ENCODE data around the gene EIF4B.
A peak's percentile ranks its signal among the peaks of the same experiment; 100 is the strongest.

EIF4B gene

DNA sequence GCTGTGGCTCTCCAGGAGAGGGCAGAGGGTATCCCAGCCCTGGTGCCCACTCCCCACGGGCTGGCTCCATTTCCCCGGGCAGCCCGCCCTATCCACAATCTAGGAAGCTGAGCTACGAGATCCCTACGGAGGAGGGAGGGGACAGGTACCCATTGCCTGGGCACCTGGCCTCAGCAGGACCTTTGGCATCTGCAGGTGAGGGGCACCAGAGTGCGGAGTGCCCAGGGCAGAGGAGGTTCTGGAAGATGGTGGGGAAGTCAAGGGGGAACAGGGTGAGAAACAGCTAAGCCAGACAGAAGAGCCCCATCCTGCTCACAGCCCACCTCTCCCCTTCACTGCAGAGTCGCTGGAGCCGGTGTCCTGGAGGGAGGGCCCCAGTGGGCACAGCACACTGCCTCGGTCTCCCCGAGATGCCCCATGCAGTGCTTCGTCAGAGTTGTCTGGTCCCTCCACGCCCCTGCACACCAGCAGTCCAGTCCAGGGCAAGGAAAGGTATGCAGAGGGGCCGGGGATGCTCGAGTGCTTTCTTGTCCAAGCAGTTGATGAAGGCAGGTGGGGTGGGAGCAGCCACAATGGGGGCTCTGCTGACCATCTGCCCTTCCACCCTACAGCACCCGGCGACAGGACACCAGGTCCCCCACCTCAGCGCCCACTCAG, 53.9 kb downstream of the EIF4B start:
- DNase-seq: no peak

DNA sequence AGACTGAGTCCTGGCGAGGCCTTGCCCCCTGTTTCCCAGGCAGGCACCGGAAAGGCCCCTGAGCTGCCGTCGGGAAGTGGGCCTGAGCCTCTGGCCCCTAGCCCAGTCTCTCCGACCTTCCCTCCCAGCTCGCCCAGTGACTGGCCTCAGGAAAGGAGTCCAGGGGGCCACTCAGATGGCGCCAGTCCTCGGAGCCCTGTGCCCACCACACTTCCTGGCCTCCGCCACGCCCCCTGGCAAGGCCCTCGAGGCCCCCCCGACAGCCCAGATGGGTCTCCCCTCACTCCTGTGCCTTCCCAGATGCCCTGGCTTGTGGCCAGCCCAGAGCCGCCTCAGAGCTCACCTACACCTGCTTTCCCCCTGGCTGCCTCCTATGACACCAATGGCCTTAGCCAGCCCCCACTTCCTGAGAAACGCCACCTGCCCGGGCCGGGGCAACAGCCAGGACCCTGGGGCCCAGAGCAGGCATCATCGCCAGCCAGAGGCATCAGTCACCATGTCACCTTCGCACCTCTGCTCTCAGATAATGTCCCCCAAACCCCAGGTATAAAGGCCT, 54.5 kb downstream of the EIF4B start:
- no peak for DNase-seq

DNA sequence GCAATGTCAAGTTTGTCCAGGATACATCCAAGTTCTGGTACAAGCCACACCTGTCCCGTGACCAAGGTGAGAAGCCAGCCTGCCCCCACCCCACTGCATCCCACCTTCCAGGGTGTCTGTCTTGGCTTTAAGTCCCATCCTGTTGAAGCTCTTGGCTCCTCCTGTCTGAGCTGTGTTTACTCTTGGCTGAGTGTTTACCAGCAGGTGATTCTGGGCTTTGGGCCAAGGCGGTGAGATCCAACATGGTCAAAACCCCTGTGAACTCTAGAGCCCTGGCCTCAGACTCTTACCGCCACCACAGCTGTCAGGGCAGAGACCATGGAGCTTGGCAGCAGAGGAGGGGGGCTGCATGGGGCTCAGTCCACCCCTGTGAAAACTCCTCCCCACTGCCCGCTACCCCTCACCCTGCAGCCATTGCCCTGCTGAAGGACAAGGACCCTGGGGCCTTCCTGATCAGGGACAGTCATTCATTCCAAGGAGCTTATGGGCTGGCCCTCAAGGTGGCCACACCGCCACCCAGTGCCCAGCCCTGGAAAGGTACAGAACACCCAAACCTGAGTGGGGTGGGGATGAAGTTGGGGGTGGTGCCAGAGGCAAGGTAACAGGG, 55.3 kb downstream of the EIF4B start:
- DNase-seq: no peak

DNA sequence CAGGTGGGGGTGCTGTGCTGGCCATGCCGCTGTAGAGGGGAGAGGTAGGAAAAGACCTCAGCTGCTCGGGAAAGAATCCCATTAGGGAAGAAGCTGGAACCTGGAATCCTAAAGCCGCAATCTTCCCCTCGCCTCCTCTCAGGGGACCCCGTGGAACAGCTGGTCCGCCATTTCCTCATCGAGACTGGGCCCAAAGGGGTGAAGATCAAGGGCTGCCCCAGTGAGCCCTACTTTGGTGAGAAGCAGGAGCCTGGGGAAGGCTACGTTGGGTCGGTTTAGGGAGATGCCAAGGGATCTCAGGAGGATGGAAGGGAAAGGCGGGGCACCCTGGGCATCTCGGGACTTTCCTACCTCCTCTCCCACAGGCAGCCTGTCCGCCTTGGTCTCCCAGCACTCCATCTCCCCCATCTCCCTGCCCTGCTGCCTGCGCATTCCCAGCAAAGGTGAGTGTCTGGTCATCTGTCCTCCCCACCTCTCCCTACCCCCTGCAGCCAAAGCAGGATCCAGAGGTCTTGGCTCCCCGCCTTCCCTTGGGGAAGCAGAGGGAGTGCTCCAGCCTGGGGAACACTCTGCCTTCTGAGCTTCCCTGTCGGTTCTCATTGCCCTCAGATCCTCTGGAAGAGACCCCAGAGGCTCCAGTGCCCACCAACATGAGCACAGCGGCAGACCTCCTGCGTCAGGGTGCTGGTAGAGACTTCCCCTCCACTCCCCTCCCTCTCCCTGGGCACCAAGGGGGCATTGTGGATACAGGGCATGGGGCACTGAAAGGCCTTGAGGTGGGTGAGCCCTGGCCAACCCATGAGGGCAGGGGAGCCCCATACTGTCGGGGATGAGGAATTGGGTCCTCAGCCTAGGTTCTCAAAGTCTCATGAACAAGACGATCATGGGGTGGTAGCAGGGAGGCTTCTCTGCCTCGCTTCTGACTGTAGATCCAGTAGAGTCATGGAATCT, 56.0 kb downstream of the EIF4B start:
- DNase-seq: no peak

DNA sequence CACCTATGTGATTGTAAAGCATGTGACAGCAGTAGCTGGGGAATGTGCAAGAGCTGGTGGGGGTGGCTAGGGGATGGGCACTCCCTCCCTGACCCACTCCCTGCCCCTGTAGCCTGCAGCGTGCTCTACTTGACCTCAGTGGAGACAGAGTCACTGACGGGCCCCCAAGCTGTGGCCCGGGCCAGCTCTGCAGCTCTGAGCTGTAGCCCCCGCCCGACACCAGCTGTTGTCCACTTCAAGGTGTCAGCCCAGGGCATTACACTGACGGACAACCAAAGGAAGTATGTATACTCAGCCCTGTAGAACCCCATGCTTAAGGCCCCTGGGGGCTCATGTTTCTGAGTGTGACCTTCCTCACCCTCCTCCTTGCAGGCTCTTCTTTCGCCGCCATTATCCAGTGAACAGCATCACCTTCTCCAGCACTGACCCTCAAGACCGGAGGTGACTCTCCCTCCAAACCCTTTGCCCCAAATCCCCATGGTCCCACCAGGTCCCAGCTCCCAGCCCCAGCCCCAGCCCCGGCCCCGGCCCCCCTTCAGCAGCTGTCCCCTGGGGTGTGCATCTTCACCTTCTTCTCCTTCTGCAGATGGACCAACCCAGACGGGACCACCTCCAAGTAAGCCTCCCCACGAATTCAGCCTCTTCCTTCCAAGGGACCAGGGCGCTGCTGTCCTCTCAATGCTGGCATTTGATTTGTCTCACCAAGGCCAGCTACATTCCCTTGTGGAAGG, 56.9 kb downstream of the EIF4B start:
- DNase-seq: no peak

DNA sequence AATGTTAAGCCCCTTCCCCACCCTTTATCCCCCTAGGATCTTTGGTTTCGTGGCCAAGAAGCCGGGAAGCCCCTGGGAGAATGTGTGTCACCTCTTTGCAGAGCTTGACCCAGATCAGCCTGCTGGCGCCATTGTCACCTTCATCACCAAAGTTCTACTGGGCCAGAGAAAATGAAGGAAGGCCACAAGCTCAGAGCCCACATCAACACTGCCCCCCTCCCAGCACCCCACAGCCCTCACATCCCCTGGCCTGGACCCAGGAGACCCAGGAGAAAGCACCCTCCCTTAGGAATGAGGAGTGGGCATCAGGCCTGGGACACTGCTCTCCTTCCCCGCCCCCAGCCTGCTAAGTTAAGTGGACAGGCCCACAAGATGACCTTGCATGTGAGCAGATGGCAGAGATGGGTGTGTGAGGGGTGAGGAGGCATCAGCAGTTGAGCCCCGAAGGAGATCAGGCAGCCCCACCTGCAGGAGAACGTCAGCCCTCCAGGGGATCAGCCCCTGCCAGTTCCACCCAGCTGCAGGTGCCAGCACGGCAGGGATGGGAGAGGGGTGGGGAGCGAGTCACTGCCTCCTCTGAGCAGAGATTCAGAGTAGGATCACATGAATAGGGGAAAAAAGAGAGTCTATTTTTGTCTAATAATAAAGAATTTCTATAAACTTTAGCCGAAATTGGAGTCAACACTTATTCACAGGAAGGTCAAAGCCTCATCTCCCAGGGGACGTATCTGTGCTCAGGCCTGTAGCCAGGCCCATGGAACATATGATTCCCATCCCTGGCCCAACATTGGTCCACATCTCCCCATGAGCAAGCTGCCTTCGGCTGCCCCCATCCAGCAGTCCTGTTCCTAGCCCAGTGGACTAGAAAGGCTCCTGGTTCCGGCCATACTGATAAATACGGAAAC, 57.7 kb downstream of the EIF4B start:
- no peak for DNase-seq

DNA sequence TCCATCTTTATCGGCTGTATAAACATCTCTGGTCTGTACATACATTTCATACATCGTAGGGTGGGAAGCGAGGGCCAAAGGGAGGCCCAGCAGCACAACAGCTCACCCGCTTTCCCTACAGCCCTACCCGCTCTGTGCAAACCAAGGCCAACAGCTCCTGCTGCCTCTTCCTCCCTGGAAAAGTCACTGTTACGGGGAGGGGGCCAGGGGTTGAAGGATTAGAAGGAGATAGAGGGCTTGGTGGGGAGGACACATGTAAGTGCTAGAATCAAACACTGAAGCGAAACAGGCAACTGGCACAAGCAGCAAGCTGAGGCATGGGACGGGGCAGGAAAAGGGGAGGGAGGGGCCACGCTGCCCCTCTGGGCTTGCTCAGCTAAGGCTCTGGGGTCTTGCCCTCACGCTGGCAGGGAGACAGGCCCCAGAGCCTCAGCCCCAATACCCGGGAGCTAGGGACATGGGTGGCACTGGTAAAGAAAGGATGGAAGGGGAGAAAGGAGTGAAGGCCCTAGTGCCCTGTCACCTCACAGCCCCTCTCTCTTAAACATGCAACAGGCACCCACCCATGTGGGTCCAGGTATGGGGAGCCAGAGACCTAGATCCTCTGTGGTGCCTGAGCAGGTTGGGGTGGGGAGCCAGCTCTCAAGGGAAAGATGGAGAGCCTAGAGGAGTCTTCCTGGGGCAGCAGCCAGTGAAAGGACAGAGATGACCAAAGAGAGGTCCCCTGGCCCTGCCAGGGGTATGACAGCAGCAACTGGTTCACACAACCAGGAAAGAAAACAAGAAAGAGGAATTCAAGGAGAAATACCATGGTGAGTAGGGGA, 58.6 kb downstream of the EIF4B start:
- no peak for DNase-seq

DNA sequence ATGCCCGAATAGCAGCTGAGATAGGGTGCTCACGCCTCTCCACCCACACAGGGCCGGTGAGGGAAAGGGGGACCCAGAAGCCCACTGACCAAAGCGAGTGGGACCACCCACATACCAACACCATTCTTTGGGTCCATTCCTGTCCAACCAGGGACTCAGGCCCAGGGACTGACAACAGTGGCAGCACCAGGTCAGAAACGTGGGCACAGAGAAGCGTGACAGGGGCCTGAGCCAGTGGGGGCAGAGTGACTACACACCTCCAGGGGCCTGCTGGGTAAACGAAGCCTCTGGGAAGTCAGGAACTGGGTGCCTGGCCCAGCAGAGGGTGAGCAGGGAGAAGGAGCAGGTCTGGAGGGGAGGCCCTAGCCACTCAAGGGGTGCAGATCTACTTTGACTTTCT, 59.2 kb downstream of the EIF4B start:
- DNase-seq: no peak

DNA sequence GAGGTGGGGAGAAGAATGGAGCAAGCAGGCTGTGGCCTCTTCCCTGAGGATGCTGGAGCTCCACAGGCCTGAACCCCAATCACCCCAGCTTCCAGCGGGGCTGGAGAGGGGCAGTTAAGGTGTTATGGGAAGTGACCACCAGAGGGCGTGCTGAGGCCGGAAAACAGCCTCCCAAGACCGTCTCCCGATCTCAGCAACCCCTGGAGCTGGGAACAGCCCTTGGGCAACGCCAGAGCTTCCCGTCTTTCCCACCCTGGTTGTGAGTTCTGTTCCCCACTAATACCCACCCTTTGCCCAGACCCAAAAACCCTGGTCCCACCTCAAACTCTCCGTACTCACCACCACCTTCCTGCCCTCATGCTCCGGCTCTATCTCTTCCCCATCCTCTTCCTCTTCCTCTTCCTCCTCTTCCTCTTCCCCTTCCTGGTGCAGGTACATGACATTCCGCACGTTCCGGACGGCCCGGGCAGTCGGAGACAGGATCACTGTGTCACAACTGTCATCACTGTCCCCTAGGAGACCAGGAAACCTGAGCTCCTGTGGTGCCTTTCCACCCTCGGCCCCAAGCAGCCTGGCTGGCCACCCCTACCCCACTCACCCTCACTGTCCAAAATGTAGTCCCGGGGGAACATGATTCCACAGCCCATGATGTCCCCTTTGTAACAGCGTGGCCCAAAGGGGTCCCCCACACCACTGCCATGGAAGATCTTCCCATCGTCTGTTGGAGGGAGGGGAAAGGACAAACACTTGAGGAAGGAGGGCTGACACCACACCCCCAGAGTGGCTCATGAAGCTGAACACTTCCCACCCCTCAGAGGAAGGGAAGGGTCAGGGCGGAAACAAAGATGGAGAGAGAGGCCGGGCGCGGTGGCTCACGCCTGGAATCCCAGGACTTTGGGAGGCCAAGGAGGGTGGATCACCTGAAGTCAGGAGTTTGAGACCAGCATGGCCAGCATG, 60.0 kb downstream of the EIF4B start:
- DNase-seq: peak in 3 of 4 experiments; percentile 48 to 55 (median 54)

DNA sequence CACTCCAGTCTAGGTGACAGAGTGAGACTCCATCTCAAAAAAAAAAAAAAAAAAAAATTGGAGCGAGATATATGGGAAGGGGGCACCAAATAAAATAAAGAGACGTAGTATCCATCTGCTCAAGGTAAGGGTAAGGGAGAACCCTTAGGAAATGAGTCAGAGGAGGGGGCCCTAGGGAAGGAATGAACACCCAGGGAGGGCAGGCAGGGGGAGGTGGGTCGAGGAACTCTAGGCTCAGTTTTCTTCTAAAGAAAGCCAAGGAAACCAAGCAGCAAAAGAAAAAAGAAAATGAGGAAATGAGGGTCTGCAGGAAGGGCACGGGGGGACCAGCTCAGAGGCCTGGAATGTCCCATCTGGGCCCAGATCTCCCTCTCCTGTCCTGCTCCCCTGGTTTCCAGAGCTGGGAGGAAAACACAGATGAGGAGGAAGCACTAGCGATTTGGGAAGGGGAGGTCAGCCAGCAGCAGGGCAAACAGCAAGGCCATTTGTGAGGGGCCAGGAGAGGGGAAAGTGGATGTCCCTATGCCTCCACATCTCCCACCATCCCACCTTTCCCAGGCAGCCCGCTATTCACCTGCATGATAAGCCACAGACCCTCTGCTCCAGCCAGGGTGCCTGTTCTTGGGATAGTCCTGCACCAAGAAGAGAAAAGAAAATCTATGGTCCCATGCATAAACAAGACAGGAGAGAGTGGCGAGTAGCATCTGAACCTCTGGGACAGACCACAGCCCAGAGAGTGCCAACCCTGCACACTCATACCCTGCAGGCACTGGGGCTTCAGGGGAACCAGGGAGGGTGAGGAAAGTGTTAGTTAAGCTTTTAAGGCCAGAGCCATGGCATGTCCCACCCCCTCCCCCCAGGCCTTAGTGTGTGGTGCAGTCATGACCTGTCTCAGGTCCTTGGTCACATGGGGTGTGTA, 61.1 kb downstream of the EIF4B start:
- DNase-seq: no peak

DNA sequence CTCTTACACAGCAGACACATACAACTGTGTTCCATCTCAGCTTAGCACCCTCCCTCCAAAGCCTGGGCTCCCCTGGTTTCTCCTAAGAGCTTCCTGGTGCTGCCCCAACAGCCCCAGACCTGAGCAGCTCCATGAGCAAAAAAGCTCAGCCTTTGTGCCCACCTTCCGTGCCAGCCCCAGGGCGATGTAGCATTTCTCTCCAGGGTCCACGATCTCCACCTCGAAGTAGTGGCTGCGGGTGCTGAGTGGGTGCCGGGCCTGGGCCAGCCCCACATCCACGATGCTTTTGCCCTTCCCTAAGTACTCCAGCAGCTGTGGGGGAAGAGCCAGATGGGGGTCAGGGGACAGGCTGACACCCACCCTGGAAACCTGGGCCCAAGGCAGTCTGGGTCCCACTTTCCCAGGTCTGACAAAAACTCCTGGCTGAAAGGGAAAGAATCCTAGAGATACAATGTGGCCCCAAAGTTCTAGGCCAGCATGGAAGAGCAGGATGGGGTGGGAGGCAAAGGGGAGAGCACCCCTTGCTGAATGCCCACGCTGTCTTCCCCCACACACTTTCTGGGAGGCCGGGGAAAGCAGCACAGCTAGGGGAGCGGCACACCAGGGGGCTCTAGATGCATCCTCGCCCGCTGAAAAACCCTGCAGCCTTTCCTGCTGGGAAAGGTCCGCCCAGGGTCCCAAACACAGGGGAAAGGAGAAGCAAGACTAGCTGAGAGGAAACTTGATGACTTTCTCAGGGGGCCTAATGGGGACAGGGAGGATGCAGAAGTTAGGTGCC, 61.9 kb downstream of the EIF4B start:
- no peak for DNase-seq

DNA sequence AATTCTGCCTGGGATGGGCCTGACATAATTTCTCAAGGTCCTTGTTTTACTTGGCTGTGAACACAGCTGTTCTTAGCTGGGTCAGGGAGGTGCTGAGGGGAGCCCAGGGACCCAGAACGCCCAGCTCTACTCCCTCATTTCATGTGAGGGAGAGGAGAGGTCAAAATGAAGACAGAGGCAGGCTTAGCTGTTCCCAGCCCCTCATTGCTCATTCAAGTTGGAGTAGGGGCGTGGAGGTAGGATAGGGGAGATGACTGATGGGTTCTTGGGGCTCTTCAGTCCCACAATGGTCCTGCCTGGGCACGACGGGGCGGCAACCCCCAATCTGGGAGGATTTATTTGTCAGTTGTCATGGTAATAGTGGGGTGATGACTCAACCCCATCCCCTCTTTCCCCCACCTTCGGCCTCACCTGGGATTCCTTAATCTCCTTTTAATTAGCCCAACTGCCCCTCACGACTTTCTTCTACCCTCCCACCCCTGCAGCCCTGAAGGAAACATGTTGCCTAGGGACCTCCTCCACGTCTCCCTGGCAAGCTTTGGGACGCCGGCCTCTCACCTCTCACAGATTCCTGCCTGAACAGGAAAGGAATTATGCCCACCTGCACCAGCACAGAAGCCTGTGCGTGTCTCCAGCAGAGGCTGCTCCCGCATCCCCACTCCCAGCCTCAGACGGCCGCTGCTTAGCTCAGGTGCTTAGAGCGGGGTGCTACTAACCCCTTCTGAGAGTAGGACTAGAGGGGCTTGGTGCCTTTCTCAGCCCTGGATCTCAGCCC, 62.7 kb downstream of the EIF4B start:
- DNase-seq: no peak

DNA sequence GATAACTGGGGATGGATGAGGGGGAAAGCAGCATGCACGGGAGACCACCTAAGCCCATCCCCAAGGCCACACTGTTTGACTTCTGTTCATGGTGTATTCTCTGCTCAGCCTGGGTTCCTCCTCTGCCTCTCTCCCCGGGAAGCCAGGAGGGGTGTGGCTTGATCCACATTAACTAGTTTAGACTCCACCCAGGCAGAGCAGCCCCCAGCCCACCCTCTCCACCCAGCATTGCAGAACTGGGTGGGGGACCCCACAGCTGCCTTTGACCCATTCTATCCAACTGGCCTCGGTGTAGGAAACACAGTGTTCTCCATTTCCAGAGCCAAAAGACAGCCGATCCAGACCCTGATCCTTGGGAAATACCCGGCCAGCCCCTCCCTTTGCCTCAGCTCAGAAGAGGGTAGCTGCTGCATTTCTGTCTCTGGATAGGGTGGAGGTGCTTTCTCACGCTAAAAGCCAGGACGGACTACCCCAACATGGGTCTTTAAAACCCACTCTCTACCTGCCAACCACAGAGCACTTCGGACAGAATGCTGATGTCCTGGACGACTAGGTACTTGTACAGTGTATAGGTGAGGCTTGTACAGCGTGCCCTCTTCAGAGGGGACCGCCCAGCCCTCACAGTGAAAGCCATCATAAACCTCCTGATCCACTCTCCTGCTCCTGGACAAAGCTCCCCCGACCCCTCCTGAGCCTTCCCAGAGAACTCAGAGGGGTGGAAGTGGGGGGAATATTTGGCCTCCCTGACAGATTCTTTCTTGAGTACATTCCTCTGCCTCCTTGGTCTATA, 63.6 kb downstream of the EIF4B start:
- DNase-seq: no peak

DNA sequence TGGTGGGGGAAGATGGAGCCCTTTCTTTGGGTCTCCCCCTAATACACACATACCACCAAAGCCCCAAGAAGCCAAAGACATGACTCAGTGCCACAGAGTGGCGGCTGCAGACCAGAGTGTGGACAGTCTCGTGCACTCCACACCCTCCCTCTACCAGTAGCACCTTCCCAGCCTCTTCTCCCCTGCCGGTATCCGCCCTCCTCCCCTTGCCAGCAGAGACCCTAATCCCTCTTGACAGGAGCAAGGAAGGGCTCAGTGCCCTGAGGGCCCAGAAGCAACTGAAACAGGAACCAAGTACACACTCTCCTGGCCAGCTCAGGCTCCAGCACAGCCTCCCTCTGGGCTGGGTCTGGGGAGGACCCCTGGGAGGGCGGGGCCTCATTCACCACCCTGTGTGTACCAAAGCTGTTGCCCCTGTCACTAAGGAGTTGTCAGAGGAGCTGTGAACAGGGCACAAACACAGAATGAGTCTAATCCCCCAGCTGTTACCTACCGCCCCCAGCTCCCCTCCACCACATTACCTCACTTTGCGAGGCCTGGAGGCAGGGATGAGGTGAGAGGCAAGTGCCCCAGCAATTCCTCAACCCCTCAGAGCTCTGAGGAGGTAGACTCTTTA, 64.7 kb downstream of the EIF4B start:
- DNase-seq: no peak

All from activated naive CD4-positive, alpha-beta T cell (primary cell).